GM18502 (cell line): ENCODE measurements around the gene ADAP1.

Source experiments
- ATAC-seq: cut with Tn5 transposase; IDR thresholded peaks from one replicate; pipeline ENCODE4 v1.9.1; 2021; ENCODE audit warnings: mild to moderate bottlenecking; ENCODE audit not compliant: unreplicated experiment, poor library complexity

The ADAP1 gene

GRCh38 chr7:990352-990932 lies 36.0 kb upstream of the ADAP1 start:
- ATAC-seq: no peak

- ATAC-seq: no peak
These were observed 34.6 kb upstream of the ADAP1 start for GRCh38 chr7:988963-989529.

GRCh38 chr7:988426-988911 lies 34.0 kb upstream of the ADAP1 start:
- ATAC-seq: no peak

- ATAC-seq: no peak
These were observed 33.4 kb upstream of the ADAP1 start for GRCh38 chr7:987909-988308.

DNA sequence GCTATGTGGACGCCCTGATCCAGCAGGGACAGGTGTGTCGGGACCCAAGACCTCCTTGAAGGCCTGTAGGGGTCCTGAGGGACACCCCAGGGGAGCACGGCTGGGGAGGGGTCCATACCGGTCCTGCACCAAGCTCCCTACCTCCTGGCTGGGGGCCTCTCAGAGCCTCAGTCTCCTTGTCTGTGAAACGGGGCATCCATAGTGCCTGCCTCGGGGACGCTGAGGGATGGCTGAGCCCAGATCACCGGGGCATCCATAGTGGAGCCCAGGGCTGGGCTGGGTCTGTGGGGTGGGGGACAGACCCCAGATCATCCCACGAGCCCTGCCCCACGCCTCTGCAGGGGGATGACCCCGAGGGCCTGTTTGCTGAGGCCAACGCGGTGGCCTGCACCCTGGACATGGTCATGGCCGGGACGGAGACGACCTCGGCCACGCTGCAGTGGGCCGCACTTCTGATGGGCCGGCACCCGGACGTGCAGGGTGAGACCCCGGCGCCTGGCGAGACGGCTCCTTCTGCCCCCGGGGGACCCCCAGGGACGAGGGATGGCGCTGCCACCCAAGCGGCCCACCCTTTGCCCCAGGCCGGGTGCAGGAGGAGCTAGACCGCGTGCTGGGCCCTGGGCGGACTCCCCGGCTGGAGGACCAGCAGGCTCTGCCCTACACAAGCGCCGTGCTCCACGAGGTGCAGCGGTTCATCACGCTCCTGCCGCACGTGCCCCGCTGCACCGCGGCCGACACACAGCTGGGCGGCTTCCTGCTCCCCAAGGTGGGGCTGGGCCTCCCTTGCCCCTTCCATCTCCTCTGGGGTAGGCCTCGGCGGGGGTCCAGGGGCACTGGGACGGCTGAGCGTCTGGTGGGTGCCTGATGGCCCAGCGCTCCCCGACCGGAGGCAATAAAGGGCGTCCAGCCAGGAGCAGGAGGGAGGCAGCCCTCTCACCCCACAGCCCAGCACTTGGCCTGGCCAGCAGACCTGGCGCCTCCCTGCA lies 32.6 kb upstream of the ADAP1 start:
- no peak for ATAC-seq

DNA sequence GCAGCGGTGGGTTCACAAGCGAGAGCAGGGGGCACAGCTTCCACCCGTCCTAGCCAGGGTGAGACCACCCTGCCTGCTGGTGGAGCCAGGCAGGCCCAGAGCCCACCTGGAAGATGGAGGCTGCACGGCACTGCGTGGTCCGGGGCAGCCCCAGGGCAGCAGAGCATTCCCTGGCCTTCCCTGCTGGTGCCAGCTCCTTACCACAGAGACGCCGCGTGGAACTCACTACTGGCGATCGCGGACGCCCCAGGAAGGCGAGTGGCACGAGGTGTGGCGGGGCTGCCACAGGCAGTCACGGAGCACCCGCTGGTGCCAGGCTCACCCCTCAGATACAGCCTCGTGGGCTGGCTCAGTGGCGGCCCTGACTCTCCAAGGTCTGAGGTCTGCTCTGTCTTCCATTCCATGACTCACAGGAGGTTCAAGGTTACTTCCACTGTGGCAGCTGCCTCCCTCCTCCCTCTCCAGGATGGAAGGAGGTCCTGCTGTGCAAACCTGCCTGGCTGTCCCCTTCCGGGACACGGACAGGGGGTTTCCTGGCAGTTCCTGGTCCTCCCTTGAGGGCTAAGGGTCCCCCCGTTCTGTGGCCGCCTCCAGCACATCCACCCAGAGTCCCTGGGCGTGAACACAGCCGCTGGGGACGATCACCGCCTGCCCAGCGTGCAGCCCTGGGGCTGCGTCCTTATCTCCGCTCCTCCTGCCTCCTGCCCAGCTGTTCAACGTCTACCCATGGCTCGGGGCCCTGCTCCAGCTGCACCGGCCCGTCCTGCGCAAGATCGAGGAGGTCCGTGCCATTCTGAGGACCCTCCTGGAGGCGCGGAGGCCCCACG lies 31.6 kb upstream of the ADAP1 start:
- no peak for ATAC-seq

- no peak for ATAC-seq
These were observed 30.6 kb upstream of the ADAP1 start for GRCh38 chr7:985127-985416.

DNA sequence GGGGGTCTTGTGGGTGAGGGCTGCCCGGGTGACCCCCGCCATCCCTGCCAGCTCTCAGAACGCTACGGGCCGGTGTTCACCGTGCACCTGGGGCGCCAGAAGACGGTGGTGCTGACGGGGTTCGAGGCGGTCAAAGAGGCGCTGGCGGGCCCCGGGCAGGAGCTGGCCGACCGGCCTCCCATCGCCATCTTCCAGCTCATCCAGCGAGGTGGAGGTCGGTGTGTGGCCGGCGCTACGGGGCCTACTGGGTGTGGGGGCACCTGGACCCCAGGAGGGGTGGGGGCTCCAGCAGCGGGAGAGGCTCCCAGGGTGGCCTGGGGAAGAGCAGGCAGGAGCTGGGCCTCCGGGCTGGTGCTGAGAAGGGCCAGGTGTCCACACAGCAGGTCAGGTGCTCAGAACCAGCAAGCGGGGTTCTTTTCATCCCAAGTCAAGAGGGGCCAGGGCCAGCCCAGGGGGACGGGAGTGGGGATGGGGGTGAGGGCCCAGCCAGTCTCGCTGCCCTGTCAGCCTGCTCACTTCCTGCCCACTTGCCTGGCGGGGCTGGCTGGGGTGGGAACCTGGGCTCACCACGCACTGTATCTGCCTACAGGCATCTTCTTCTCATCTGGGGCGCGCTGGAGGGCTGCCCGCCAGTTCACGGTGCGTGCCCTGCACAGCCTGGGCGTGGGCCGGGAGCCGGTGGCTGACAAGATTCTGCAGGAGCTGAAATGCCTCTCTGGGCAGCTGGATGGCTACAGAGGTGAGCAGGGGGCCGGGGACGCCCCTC lies 30.1 kb upstream of the ADAP1 start:
- ATAC-seq: no peak

- ATAC-seq: no peak
These were observed 29.2 kb upstream of the ADAP1 start for GRCh38 chr7:983616-984071.

DNA sequence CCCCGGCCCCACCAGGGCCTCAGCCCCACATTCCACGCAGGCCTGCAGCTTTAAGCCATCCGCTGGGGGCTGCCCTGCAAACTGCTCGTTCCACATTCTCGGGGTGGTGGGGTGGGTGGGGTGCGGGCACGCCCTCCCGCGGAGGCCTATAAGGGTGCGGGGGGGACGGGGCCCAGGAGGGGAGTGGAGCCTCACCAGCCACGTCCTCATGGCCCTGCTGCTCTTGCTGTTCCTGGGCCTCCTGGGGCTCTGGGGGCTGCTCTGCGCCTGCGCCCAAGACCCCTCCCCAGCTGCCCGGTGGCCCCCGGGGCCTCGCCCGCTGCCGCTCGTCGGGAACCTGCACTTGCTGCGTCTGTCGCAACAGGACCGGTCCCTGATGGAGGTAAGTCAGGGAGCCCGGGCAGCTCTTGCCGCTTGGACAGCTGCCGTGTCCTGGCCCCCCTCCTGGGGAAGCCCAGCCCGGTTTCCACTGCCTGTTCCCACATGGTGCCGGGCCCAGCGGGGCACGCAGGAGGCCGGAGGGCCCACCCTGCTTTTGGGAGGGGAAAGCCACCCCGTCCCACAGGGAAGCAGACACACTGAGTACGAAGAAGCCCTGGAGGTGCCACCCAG lies 28.6 kb upstream of the ADAP1 start, which contains the start of gene CYP2W1:
Gene CYP2W1, plus strand, starts transcription at position 178 of the 612 bp plus-strand sequence. Its CDS starts 31 bp downstream, at position 209.
- no peak for ATAC-seq

DNA sequence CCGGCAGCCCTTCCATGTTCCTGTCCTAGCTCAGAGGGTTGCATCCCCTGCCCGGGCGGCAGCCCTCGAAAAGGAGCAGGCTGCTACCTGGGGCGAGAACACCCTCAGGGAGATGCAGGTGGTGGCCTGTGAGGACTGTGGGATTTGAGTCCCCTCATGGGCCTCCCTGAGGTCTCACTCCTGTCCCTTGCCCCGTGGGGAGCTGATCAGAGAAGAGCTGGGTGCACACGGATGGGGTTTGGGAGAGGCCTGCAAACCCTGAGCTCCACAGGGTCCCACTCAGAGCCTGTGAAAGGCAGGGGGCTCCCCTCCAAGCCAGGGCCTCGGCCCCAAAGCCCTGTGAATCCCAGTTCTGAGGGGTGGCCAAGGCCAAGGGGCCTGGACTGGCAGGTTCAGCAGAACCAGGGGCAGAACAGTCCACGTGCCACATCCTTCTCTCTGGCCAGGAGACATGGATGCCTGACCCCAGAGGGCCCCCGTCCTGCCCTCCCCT lies 28.1 kb upstream of the ADAP1 start:
- ATAC-seq: no peak

GRCh38 chr7:981793-982510 lies 27.5 kb upstream of the ADAP1 start:
- no peak for ATAC-seq

DNA sequence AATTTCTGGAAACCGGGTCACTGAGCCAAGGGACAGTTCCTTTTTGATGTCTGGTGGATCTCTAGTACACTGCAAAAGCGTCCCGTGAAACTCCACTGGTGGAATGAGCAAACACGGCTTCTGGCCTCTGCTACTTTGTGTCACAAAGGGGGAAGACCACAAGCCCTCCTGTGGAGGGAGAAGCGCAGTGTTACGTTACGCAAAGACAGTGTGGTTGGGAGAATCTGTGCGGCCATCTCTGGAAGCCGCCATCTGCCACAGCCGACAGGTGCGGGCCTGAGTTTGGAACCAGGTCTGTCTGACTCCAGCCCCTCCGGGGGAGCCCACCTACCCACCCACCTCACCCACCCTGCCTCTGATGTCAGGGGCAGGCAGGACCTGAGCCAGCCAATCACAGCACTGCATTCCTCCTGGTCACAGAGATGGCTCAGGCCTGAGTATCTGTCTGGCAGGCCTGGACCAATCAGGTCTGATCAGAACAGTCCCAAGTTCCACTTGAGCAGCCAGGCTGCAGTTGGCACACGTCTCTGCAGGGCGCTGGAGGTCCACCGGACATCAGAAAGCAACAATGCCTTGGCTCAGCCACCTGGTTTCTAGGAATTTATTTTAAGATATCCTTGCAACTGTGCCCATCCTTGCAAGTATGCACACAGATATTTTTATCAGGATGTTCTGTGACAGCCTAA lies 25.5 kb upstream of the ADAP1 start:
- no peak for ATAC-seq

DNA sequence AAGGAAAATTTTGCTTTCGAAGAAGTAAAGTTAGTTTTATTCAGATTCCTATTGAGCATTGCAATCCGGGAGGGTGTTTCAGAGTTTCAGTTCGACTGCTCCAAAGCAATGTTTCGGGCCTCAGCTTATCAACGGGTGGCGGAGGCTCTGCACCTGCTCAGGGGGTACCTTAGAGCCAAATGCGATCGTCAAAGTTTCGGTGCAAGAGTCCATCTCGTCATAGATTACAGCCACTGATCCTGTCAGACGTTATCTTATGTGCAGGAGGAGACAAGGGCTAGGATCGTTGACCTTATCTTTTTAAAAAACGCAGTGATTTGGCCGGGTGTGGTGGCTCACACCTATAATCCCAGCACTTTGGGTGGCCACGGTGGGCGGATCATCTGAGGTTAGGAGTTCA lies 24.7 kb upstream of the ADAP1 start:
- no peak for ATAC-seq

- ATAC-seq: no peak
These were observed 24.1 kb upstream of the ADAP1 start for GRCh38 chr7:978416-979091.

DNA sequence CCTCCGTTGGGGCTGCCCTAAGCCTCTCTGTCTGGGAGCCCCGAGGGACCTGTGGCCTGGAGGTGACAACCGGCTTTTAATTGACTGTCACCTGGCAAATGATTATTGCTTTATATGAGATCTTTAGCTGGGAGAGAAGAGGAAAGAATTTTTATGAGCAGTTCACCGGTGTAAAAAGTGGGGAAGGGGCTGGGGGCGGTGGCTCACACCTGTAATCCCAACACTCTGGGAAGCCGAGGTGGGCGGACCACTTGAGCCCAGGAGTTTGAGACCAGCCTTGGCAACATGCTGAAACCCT lies 23.5 kb upstream of the ADAP1 start:
- no peak for ATAC-seq

- no peak for ATAC-seq
These were observed 23.0 kb upstream of the ADAP1 start for GRCh38 chr7:977326-978048.
